ENCODE data around the gene NGB.

DNA sequence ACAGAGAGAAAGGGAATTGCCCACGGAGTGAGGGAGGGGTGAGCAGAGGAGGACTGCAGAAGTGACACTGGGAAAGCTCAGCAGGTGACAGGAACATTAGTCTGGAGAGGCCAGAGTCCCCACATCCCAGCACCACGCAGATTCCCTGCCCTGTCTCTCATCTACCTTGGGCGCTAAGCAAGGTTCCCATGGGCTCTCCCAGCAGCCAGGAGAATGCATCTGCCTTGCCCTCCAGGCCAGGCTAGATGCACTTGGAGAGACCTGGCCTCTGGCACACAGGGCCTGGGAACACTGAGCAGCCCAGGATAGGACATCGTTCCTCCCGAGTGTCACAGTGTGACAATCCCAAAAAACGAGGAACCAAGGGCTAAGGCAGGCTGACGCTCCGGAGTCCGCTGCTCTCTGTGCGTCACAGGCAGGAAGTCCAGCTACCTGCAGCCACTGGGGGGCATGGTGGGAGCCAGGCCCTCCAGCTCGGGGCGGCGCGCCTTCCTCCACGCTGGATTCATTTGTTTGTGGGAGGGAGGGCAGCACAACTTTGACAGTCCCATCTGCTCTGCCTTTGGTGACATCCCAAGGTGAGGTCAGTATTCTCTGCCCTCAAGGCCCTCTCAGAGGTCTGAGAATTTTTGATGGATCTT, 5.4 kb upstream of the NGB start:
- TF ChIP-seq, protein P1, sequence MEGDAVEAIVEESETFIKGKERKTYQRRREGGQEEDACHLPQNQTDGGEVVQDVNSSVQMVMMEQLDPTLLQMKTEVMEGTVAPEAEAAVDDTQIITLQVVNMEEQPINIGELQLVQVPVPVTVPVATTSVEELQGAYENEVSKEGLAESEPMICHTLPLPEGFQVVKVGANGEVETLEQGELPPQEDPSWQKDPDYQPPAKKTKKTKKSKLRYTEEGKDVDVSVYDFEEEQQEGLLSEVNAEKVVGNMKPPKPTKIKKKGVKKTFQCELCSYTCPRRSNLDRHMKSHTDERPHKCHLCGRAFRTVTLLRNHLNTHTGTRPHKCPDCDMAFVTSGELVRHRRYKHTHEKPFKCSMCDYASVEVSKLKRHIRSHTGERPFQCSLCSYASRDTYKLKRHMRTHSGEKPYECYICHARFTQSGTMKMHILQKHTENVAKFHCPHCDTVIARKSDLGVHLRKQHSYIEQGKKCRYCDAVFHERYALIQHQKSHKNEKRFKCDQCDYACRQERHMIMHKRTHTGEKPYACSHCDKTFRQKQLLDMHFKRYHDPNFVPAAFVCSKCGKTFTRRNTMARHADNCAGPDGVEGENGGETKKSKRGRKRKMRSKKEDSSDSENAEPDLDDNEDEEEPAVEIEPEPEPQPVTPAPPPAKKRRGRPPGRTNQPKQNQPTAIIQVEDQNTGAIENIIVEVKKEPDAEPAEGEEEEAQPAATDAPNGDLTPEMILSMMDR (IDR thresholded peaks at IDR 0.05; ENCODE audit: insufficient read depth, low read length), result no peak
- TF ChIP-seq POLR2AphosphoS5 (IDR thresholded peaks at IDR 0.05; ENCODE audit: low read depth), result no peak
